H54 (cell line): ENCODE results near the gene MET.

Source experiments
- DNase-seq: peaks from one replicate; pipeline ENCODE4 v3.0.0; 2011; ENCODE audit warnings: low spot score, mixed read lengths; ENCODE audit not compliant: insufficient read length
- FAIRE-seq: peaks from 3 replicates; lab custom pipeline; 2011; peaks lifted over from hg19 to GRCh38; lab: Jason Lieb, UNC
- POLR2A ChIP-seq: IDR thresholded peaks from 2 replicates; pipeline ENCODE4 v1.6.1; 2011; ENCODE audit warnings: low read depth, mild to moderate bottlenecking, low read length

The MET gene

GRCh38 chr7:116673457-116673865, 1.5 kb downstream of the MET start:
- DNase-seq (no peak), FAIRE-seq (no peak)
- no peak for TF ChIP-seq POLR2A

GRCh38 chr7:116674508-116675173, 2.6 kb downstream of the MET start:
- no peak for TF ChIP-seq POLR2A
- DNase-seq (no peak), FAIRE-seq (peak; percentile 41)

- no peak for DNase-seq
- FAIRE-seq, result no peak
- TF ChIP-seq POLR2A, result no peak
Observed at GRCh38 chr7:116675812-116676355, 3.9 kb downstream of the MET start.

GRCh38 chr7:116678780-116679179, 6.8 kb downstream of the MET start:
- FAIRE-seq, result no peak
- TF ChIP-seq POLR2A, result no peak

GRCh38 chr7:116679500-116679899, 7.5 kb downstream of the MET start:
- TF ChIP-seq POLR2A, result no peak
- FAIRE-seq, result peak; percentile 36
- DNase-seq, result no peak

More at GRCh38 chr7:116678780-116679179, 6.8 kb downstream of the MET start:
- DNase-seq, result no peak

GRCh38 chr7:116683786-116684185, 11.8 kb downstream of the MET start:
- no peak for FAIRE-seq
- no peak for TF ChIP-seq POLR2A
- no peak for DNase-seq

GRCh38 chr7:116686033-116686432, 14.0 kb downstream of the MET start:
- FAIRE-seq, result no peak
- no peak for TF ChIP-seq POLR2A
- no peak for DNase-seq

- FAIRE-seq (no peak), DNase-seq (no peak)
- TF ChIP-seq POLR2A, result no peak
Observed at GRCh38 chr7:116686812-116687419, 14.9 kb downstream of the MET start.

GRCh38 chr7:116687801-116688201, 15.8 kb downstream of the MET start:
- no peak for TF ChIP-seq POLR2A
- peak; percentile 94 for FAIRE-seq
- DNase-seq, result peak; percentile 34

- FAIRE-seq (peak; percentile 27), DNase-seq (no peak)
- no peak for TF ChIP-seq POLR2A
Observed at GRCh38 chr7:116689790-116690259, 17.8 kb downstream of the MET start.

GRCh38 chr7:116691664-116692063, 19.7 kb downstream of the MET start:
- no peak for TF ChIP-seq POLR2A
- DNase-seq, result no peak
- FAIRE-seq, result no peak

GRCh38 chr7:116692401-116693308, 20.7 kb downstream of the MET start:
- DNase-seq (no peak), FAIRE-seq (peak; percentile 84)
- TF ChIP-seq POLR2A, result no peak

GRCh38 chr7:116696707-116697106, 24.7 kb downstream of the MET start:
- TF ChIP-seq POLR2A, result no peak
- DNase-seq (no peak), FAIRE-seq (no peak)

GRCh38 chr7:116697152-116697551, 25.2 kb downstream of the MET start:
- TF ChIP-seq POLR2A, result no peak

GRCh38 chr7:116697761-116698160, 25.8 kb downstream of the MET start:
- FAIRE-seq (no peak), DNase-seq (no peak)
- no peak for TF ChIP-seq POLR2A

More at GRCh38 chr7:116697152-116697551, 25.2 kb downstream of the MET start:
- FAIRE-seq, result no peak
- no peak for DNase-seq
